ENCODE measurements around the gene C12orf50. TPM values are rescaled to one million over a fixed set of nuclear protein-coding genes. Genes with fewer than 3 reads are reported as not detected.
"Not testable (repeated sequence)": the region's sequence is repeated elsewhere in the genome, so short reads cannot be mapped to it uniquely, and the experiment has no call there.

The C12orf50 gene
- total and polyA plus RNA-seq, 2 of the 8 experiments (the other 6 are each of a cell fraction or from before 2014, with no cell fraction given), result not detected

- TF ChIP-seq JUN (IDR thresholded peaks at IDR 0.05; ENCODE audit: low read depth, low read length) (no peak), TCF12 (IDR thresholded peaks at IDR 0.05; ENCODE audit: low read depth, low read length) (no peak), KDM4A (IDR thresholded peaks at IDR 0.05; ENCODE audit: low read depth, low read length, severe bottlenecking) (peak; percentile 97), SAP30 (IDR thresholded peaks at IDR 0.05; ENCODE audit: insufficient read depth, insufficient replicate concordance, low read length) (no peak), SIX5 (IDR thresholded peaks at IDR 0.05; ENCODE audit: low read depth, low read length) (peak; percentile 47; the same call in 1 of the 2 replicates), GABPA (IDR thresholded peaks at IDR 0.05; ENCODE audit: borderline replicate concordance, insufficient read depth, low read length) (no peak), RBBP5 (IDR thresholded peaks at IDR 0.05; ENCODE audit: borderline replicate concordance, low read depth, low read length) (peak; percentile 85; the same call in 1 of the 2 replicates), HDAC2 (IDR thresholded peaks at IDR 0.05; ENCODE audit: borderline replicate concordance in 1 of 2, low read depth in 2 of 2, low read length in 2 of 2) (peak in 1 of 2 experiments; percentile 65; a peak in 1 of 4 replicates), EP300 (IDR thresholded peaks at IDR 0.05; ENCODE audit: borderline replicate concordance in 1 of 2, low read depth in 2 of 2, low read length in 2 of 2) (no peak)
These were observed 6.2 kb upstream of the C12orf50 start (continued) for GRCh38 chr12:88035271-88035906.

DNA sequence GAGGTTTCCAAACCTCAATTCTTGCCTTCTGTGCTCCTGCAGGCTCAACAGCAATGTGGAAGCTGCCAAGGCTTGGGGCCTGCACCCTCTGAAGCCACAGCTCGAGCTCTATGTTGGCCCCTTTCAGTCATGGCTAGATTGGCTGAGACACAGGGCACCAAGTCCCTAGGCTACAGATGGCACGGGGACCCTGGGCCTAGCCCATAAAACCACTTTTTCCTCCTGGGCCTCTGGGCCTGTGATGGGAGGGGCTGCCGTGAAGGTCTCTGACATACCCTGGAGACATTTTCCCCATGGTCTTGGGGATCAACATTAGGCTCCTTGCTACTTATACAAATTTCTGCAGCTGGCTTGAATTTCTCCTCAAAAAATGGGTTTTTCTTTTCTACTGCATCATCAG lies 2.0 kb upstream of the C12orf50 start:
- POLR2A ChIA-PET (ENCODE audit: partially characterized antibody); H3K23me2 ChIP-seq (ENCODE audit: low read depth, low read length): not testable (repeated sequence)

More for the DNA sequence above, 2.0 kb upstream of the C12orf50 start:
- H4K91ac ChIP-seq (replicated peaks; ENCODE audit: insufficient read length, low read length); H3K9ac ChIP-seq (replicated peaks in 1 of 4; ENCODE audit: extremely low read depth in 1 of 4, low read depth in 3 of 4, low read length in 3 of 4); FAIRE-seq; H3K79me2 ChIP-seq (ENCODE audit: control insufficient read depth in 1 of 2, insufficient read depth in 2 of 2, low read length in 2 of 2); H4K20me1 ChIP-seq (replicated peaks in 1 of 2; ENCODE audit: control insufficient read depth in 1 of 2, insufficient read depth in 2 of 2, low read length in 2 of 2); H3K36me3 ChIP-seq (ENCODE audit: control insufficient read depth in 2 of 4, insufficient read depth in 4 of 4, low read length in 3 of 4); H3K4me3 ChIP-seq (ENCODE audit: extremely low read depth in 1 of 4, insufficient read depth in 2 of 4, low read depth in 3 of 4, low read length in 4 of 4); H3K18ac ChIP-seq (ENCODE audit: extremely low read depth, low read length); H3K27ac ChIP-seq (ENCODE audit: low read depth, low read length); H3K79me1 ChIP-seq (ENCODE audit: low read depth, low read length); H4K5ac ChIP-seq (ENCODE audit: insufficient read length, low read depth, low read length); H3K4me2 ChIP-seq (ENCODE audit: insufficient read depth in 1 of 2, low read depth in 2 of 2, low read length in 2 of 2); H2BK15ac ChIP-seq (ENCODE audit: low read length); H3K4me1 ChIP-seq (replicated peaks in 1 of 4; ENCODE audit: control insufficient read depth in 3 of 4, insufficient read depth in 4 of 4, low read length in 3 of 4); H2BK12ac ChIP-seq (ENCODE audit: low read depth, low read length); H2BK120ac ChIP-seq (replicated peaks; ENCODE audit: low read depth, low read length); H2BK20ac ChIP-seq (ENCODE audit: low read length); CTCF ChIA-PET (ENCODE audit: partially characterized antibody); H2AK5ac ChIP-seq (ENCODE audit: low read depth, low read length); H2AFZ ChIP-seq (ENCODE audit: low read length); H3K4ac ChIP-seq (replicated peaks; ENCODE audit: insufficient read length, low read depth, low read length); H4K8ac ChIP-seq (ENCODE audit: extremely low read depth, insufficient read depth, low read length); H3K14ac ChIP-seq (ENCODE audit: insufficient read length); H3K23ac ChIP-seq (ENCODE audit: insufficient read length); H3K56ac ChIP-seq (replicated peaks; ENCODE audit: insufficient read length, low read depth, low read length); H3K27me3 ChIP-seq (replicated peaks in 1 of 4; ENCODE audit: control insufficient read depth in 3 of 4, extremely low read depth in 1 of 4, insufficient read depth in 3 of 4, low read length in 3 of 4); H3K9me3 ChIP-seq (ENCODE audit: insufficient read depth in 2 of 2, low read depth in 1 of 2, low read length in 1 of 2); DNase-seq (ENCODE audit: low read depth in 1 of 2, low spot score in 2 of 2); H2BK5ac ChIP-seq (ENCODE audit: low read depth, low read length): not testable (repeated sequence)
- 88% methylated on average over 3 of the region's 3 CpGs; no CpG with 5 or more reads in 1 of the 2 experiments for WGBS, 2 experiments (ENCODE audit: extremely low coverage in 1 of 2, insufficient coverage in 1 of 2, insufficient read length in 1 of 2, insufficient replicate concordance in 2 of 2, low coverage in 1 of 2, low lambda C conversion rate in 2 of 2, missing lambda C conversion rate in 1 of 2)

Measured in H1 (cell line).